Raji (cell line): ENCODE measurements around the gene HTR3D.

ENCODE experiments used
- POLR2A ChIP-seq: IDR thresholded peaks from 2 replicates; pipeline ENCODE4 v1.6.1; 2011; ENCODE audit warnings: low read depth, low read length, control low read depth; ENCODE audit not compliant: insufficient read depth

The HTR3D gene

DNA sequence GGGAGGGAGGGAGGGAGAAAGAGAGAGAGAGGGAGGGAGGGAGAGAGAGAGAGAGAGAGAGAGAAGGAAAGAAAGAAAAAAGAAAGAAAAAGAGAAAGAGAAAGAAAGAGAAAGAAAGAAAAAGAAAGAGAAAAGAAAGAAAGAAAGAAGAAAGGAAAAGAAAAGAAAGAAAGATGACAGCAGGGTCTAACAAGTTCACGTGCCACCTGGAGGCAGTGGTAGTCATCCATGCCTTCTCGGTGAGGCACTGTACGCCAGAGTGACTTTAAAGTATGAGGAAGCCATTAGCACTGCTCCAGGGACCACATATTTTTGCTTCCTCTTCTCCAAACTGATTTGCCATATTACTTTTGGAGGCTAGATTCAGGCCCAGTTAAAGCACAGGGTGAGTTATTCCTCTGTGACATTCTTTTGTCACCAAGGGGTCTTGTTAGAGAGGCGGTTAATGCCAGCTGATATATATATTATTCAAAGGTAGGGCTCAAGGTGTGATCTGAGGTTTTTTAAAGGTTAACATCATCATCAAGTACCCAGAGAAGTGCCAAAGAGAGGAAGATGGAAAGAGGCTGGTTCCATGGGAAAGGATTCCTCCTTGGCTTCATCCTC is at the start of gene HTR3D:
HTR3D (plus strand) TSS at position 556 of the 606 bp plus-strand sequence; CDS start at position 556, 0 bp downstream.
- no peak for TF ChIP-seq POLR2A

GRCh38 chr3:183981990-183982644 is 49.4 kb upstream of the HTR3D start:
- no peak for TF ChIP-seq POLR2A

DNA sequence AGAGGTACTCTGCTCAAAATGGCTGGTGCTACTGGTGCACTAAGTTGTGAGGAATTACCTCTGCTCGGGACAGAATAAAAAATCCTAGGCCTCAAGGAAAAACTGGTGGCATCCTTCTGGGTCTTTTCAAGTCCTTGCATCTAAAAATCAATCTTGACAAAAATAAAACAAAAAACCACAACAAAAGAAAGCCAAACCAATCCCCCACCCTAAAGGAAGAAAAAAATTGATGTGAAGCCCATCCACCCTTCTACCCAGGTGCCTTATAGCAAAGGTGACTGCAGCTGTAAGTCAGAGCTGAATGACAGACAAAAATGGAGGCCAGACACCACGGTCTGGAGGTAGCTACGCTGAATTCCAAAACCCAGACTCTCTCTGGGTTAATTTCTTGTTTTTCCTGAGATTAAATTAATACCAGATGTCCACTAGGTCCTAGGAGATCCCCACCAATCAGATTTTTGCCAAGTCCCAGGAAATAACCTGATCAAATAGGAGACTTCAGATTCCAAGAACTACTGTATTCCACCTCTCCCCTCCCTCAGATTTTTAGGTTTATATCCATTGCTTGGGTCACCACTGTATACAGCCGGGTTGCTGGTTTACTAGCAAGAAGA is 47.3 kb upstream of the HTR3D start:
- no peak for TF ChIP-seq POLR2A

DNA sequence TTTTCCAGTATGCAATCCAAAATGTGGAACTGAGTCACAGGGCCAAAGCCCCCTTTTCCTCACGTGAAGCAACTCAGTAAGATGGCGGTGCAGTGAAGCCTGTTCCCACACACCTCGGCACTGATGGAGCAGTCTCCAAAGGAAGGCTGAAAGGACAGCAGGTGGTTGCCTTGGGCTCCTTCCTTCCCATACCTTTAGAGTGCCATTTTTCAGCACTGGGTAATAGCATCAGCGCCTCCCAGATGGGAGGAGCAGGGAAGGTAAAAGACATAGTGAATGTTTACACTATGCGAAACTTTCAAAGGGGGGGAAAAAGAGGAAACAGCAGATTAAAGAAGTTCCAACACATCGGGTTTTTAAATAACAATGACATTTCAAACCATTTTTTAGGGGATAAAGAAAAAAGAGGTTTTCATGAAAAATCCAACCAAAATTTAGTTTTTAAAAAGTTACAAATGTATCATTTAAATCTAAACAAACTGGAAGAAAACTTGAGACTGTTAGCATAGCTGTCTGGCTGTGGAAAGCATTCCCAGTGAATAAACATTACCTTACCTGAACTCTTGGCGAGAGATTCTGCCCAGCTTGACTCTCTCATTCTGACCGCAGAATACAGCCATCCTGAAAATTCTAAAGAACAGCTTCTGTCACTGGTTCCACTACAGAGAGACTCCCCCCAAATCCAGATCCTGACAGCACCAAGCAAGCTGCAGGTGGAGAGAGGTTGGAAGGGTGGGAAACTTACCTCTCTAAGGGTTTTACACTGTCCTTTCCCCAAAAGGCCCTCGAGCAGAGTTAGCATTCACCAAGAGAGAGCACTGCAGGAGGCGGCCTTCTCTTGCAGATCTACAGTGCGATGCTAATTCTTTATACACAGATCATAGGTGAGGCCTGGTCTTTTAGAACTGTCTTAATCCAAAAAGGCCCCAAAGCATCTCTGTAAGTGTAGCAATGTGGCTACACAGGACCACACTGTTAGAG is 46.5 kb upstream of the HTR3D start:
- TF ChIP-seq POLR2A: no peak

DNA sequence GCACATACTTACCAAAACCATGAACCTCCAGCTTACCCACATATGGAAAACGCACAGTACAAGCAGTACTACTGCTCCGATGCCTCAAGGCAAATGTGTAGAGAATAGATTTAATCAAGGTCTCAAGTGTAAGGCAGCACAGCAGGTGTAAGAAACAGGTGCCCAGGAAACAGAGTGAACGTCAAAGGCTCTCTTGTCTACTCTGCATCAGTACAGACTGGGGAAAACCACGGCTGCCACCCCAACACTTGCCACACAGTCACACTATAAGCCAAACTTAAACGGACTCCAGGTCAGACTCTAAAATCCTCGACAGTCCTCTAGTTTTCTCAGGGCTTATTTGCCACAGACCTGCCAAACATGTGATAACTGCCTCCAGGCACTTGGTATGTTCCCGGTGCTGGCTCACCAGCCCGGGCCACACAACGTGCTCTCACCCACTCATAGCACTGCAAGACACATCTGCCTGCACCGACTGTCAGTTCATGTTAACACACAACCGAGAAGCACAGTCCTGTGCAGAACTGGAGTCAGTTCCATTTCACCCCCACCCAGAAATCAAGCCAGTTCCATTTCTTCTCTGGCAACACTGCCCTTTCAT is 44.4 kb upstream of the HTR3D start:
- no peak for TF ChIP-seq POLR2A

DNA sequence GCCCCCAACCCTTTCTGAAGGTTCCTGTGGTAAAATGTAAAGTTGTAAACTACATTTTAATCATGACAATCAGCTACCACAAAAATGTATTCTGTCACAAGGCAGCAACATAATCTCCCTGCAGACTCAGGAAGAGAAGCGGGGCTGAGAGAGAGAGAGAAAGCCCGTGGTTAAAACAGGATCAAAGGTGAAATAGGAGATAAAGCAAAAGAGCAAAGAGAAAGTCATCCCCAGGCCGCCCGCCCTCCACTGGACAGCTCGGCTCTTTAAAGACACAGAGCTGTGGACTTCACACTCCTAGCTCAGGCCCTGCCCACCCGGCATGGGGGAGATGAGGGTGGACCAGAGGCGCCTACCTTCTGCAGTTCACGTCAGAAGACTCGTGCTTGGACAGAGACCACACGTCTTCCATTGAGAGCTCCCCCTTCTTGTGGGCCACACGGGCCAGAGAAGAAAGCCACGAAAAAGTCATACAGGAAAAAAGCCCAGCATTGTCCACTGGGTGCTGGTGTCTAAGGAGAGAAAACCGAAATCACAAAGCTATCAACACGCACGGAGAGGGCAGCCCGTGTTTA is 43.2 kb upstream of the HTR3D start:
- no peak for TF ChIP-seq POLR2A

GRCh38 chr3:183991403-183991802 is 40.1 kb upstream of the HTR3D start:
- TF ChIP-seq POLR2A: no peak

GRCh38 chr3:184001761-184002160 is 29.8 kb upstream of the HTR3D start:
- TF ChIP-seq POLR2A: no peak

DNA sequence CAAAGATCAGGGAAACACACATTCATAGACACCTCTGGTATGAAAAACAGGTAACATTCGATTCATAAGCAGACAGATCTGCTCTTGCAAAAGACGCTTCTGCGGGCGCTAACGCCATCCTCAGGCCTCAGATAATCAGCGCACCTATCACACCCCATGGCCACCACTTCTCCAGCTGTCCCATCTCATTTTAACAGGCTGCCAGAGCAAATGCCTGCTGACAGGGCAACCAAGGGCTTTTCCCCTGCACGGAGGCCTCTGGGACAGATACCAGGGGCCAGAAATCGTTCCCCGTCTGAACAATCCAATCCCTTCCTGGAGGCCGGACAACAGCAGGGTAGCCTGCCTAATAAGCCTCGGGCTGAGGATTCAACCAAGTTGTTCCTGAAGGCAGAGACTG is 29.1 kb upstream of the HTR3D start:
- no peak for TF ChIP-seq POLR2A

- no peak for TF ChIP-seq POLR2A
These were observed 28.2 kb upstream of the HTR3D start for GRCh38 chr3:184003187-184003967.

DNA sequence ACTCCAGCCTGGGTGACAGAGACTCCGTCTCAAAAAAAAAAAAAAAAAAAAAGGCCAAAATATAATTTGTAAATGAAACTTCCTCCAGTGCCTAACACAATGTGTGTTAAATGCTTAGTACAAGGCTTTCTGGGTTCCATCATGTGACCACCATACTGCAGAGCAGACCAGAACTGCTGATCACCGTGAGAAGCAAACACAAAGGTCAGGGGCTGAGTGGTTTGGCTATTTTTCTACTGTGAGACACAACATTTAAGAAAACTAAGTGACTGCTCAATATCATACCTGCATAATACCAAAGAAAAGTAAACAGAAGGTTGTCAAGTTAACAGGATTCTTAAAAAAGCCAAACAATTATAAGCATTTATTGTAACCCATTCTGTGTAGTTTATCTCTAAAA is 27.1 kb upstream of the HTR3D start:
- TF ChIP-seq POLR2A: no peak

- no peak for TF ChIP-seq POLR2A
These were observed 25.5 kb upstream of the HTR3D start for GRCh38 chr3:184005941-184006507.

- no peak for TF ChIP-seq POLR2A
These were observed 23.4 kb upstream of the HTR3D start for GRCh38 chr3:184008161-184008560.
